Measurements from ENCODE around the gene PYCR2.
"Not testable (repeated sequence)": the region's sequence is repeated elsewhere in the genome, so short reads cannot be mapped to it uniquely, and the experiment has no call there.

PYCR2 gene

GRCh38 chr1:225942574-225942973 is 18.5 kb upstream of the PYCR2 start:
- DNase-seq (ENCODE audit: low spot score): no peak

GRCh38 chr1:225941942-225942222 is 17.8 kb upstream of the PYCR2 start:
- no peak for DNase-seq (ENCODE audit: low spot score)

GRCh38 chr1:225941187-225941941 is 17.3 kb upstream of the PYCR2 start, which contains the start of gene LEFTY2:
LEFTY2 (minus strand) TSS chr1:225941220; CDS start chr1:225941140, 80 bp downstream.
- DNase-seq (ENCODE audit: low spot score): no peak

GRCh38 chr1:225940385-225941151 is 16.5 kb upstream of the PYCR2 start:
- DNase-seq (ENCODE audit: low spot score): no peak

GRCh38 chr1:225939939-225940310 is 15.9 kb upstream of the PYCR2 start:
- DNase-seq (ENCODE audit: low spot score): not testable (repeated sequence)

- DNase-seq (ENCODE audit: low spot score): not testable (repeated sequence)
Observed at GRCh38 chr1:225939097-225939938, 15.3 kb upstream of the PYCR2 start.

GRCh38 chr1:225937048-225937968 is 13.3 kb upstream of the PYCR2 start:
- DNase-seq (ENCODE audit: low spot score): no peak

- DNase-seq (ENCODE audit: low spot score): no peak
Observed at GRCh38 chr1:225936523-225936922, 12.5 kb upstream of the PYCR2 start.

- DNase-seq (ENCODE audit: low spot score): not testable (repeated sequence)
Observed at GRCh38 chr1:225936086-225936485, 12.0 kb upstream of the PYCR2 start.

- no peak for DNase-seq (ENCODE audit: low spot score)
Observed at GRCh38 chr1:225934711-225935110, 10.7 kb upstream of the PYCR2 start.

- DNase-seq (ENCODE audit: low spot score): no peak
Observed at GRCh38 chr1:225933072-225933471, 9.0 kb upstream of the PYCR2 start.

- DNase-seq (ENCODE audit: low spot score): peak; percentile 63
Observed at GRCh38 chr1:225931270-225932136, 7.5 kb upstream of the PYCR2 start.

GRCh38 chr1:225930566-225930965 is 6.5 kb upstream of the PYCR2 start:
- DNase-seq (ENCODE audit: low spot score): peak; percentile 55

- peak; percentile 38 for DNase-seq (ENCODE audit: low spot score)
Observed at GRCh38 chr1:225929462-225929861, 5.4 kb upstream of the PYCR2 start.

- peak; percentile 91 for DNase-seq (ENCODE audit: low spot score)
Observed at GRCh38 chr1:225928186-225929175, 4.4 kb upstream of the PYCR2 start.

GRCh38 chr1:225926551-225927113 is 2.6 kb upstream of the PYCR2 start:
- peak; percentile 44 for DNase-seq (ENCODE audit: low spot score)

GRCh38 chr1:225923381-225923691 is 714 bp downstream of the PYCR2 start:
- no peak for DNase-seq (ENCODE audit: low spot score)

- no peak for DNase-seq (ENCODE audit: low spot score)
Observed at GRCh38 chr1:225921734-225922709, 2.0 kb downstream of the PYCR2 start.

Measured in hematopoietic multipotent progenitor cell treated with erythropoietin and hydrocortisone succinate and interleukin-3 and kit ligand, for 17 days (in vitro differentiated cells).